ENCODE results near the gene BAIAP2L2.

DNA sequence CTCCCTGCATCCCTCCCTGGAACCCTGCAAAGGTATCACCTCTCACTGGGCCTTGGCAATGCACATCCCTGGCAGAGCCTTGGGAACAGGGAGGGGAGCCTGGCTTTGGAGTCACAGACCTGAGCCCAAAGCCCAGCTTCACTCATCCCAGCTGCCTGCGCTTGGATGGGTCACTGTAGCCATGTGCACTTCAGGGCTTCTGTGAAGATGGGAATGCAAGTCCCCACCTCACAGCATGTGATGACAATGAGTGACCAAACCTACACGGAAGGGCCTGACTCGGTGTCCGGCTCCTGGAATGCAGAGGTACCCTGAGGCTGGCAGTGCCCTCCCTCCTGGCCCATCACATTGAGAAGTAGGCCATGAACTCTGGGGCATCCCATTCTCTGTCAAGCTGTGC, 22.8 kb upstream of the BAIAP2L2 start:
- no peak for TF ChIP-seq EP300 (IDR thresholded peaks at IDR 0.05)
- TF ChIP-seq POLR2A (IDR thresholded peaks at IDR 0.05), result no peak
- TF ChIP-seq, protein P1, sequence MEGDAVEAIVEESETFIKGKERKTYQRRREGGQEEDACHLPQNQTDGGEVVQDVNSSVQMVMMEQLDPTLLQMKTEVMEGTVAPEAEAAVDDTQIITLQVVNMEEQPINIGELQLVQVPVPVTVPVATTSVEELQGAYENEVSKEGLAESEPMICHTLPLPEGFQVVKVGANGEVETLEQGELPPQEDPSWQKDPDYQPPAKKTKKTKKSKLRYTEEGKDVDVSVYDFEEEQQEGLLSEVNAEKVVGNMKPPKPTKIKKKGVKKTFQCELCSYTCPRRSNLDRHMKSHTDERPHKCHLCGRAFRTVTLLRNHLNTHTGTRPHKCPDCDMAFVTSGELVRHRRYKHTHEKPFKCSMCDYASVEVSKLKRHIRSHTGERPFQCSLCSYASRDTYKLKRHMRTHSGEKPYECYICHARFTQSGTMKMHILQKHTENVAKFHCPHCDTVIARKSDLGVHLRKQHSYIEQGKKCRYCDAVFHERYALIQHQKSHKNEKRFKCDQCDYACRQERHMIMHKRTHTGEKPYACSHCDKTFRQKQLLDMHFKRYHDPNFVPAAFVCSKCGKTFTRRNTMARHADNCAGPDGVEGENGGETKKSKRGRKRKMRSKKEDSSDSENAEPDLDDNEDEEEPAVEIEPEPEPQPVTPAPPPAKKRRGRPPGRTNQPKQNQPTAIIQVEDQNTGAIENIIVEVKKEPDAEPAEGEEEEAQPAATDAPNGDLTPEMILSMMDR (IDR thresholded peaks at IDR 0.05), result no peak
- no peak for TF ChIP-seq POLR2AphosphoS5 (IDR thresholded peaks at IDR 0.05)
